GM12878 (cell line): ENCODE measurements around the gene FAM25A. TPM values are rescaled to one million over a fixed set of nuclear protein-coding genes. Genes with fewer than 3 reads are reported as not detected.

Source experiments
- ATAC-seq: fragments of 200-7000 bp; cut with Tn5 transposase; 3 replicates; pipeline ENCODE4 v1.9.1; 2020; ENCODE audit warnings: mild to moderate bottlenecking, moderate library complexity
- BruUV-seq: library from RNA; stranded (reverse); fragments of 400-500 nt; replicated peaks from 2 replicates; lab custom pipeline; 2021; lab: Mats Ljungman, UMichigan
- CTCF ChIA-PET: fragments of 300-600 bp; sonication (Branson Sonifier 250); formaldehyde crosslinking; extraction: SDS; loops from one replicate; lab custom pipeline; 2021; ENCODE audit warnings: inconsistent platforms; lab: Yijun Ruan, JAX
- POLR2A ChIA-PET: fragments of 350-600 bp; formaldehyde crosslinking; extraction: SDS; loops from one replicate; lab custom pipeline; 2021; ENCODE audit warnings: inconsistent platforms; lab: Charles Lee
- RAD21 ChIA-PET: fragments of 300-600 bp; sonication (Branson Sonifier 250); formaldehyde crosslinking; loops from one replicate; lab custom pipeline; 2023; ENCODE audit warnings: antibody characterized with exemption; ENCODE audit not compliant: unreplicated experiment; lab: Charles Lee
- SMC1A ChIA-PET: fragments of 300-600 bp; sonication (Branson Sonifier 250); formaldehyde crosslinking; loops from one replicate; lab custom pipeline; 2023; ENCODE audit not compliant: unreplicated experiment, uncharacterized antibody; lab: Charles Lee
- DNase-seq: peaks from one replicate; pipeline ENCODE4 v3.0.0-alpha.2; 2011; ENCODE audit warnings: low read depth, low spot score
- FAIRE-seq: peaks from 3 replicates; lab custom pipeline; 2011; peaks lifted over from hg19 to GRCh38; lab: Jason Lieb, UNC
- H2AFZ ChIP-seq: 2 replicates; pipeline ENCODE4 v1.6.0; 2011; ENCODE audit warnings: low read depth, low read length, control low read depth; ENCODE audit not compliant: control insufficient read depth
- H3K27ac ChIP-seq: 2 replicates; pipeline ENCODE4 v1.5.1; 2011; ENCODE audit warnings: control low read depth; ENCODE audit not compliant: control insufficient read depth, insufficient read depth
- H3K27me3 ChIP-seq, 2 experiments: replicated peaks in 1 of 2; 2 replicates each; pipeline versions ENCODE4 v1.6.0 to v1.6.1; 2011; ENCODE audit warnings: low read length in 1 of 2; ENCODE audit not compliant: control insufficient read depth in 2 of 2, insufficient read depth in 2 of 2
- H3K36me3 ChIP-seq, 2 experiments: 2 replicates each; pipeline ENCODE4 v1.5.1; 2011; ENCODE audit warnings: low read length in 1 of 2; ENCODE audit not compliant: control insufficient read depth in 2 of 2, insufficient read depth in 2 of 2
- H3K4me1 ChIP-seq: 2 replicates; pipeline ENCODE4 v1.6.1; 2011; ENCODE audit warnings: mild to moderate bottlenecking, low read length, moderate library complexity, mixed read lengths; ENCODE audit not compliant: control insufficient read depth, insufficient read depth
- H3K4me2 ChIP-seq: 2 replicates; pipeline ENCODE4 v1.6.0; 2011; ENCODE audit warnings: control low read depth; ENCODE audit not compliant: control insufficient read depth, insufficient read depth
- H3K4me3 ChIP-seq: fragments of 200-600 bp; sonication (generic); 2 replicates; pipeline ENCODE4 v1.5.1; 2016
- H3K79me2 ChIP-seq: 2 replicates; pipeline ENCODE4 v1.6.0; 2011; ENCODE audit warnings: low read length; ENCODE audit not compliant: control insufficient read depth, insufficient read depth
- H3K9ac ChIP-seq: 2 replicates; pipeline ENCODE4 v1.8.0; 2011; ENCODE audit warnings: low read length, control low read depth, mixed read lengths; ENCODE audit not compliant: control insufficient read depth, insufficient read depth
- H3K9me3 ChIP-seq: replicated peaks from 3 replicates; pipeline ENCODE4 v1.5.1; 2011; ENCODE audit warnings: mild to moderate bottlenecking, low read length; ENCODE audit not compliant: control insufficient read depth, insufficient read depth
- H4K20me1 ChIP-seq: 2 replicates; pipeline ENCODE4 v1.6.0; 2011; ENCODE audit not compliant: control insufficient read depth, insufficient read depth
- BHLHE40 ChIP-seq, 2 experiments: fragments of 450-650 bp in 1 of 2; IDR thresholded peaks; 2 replicates each; pipeline ENCODE4 v1.6.1; 2011 to 2017; ENCODE audit warnings: low read depth in 2 of 2, borderline replicate concordance in 1 of 2, improper control_type of control experiment in 1 of 2, low read length in 1 of 2, mild to moderate bottlenecking in 1 of 2
- CBX5 ChIP-seq: sonication (generic); IDR thresholded peaks from 2 replicates; pipeline ENCODE4 v1.6.1; 2016; ENCODE audit warnings: low read depth, moderate library complexity, mild to moderate bottlenecking, inconsistent platforms
- FOXK2 ChIP-seq: fragments of 450-650 bp; IDR thresholded peaks from 2 replicates; pipeline ENCODE4 v1.6.1; 2017; ENCODE audit warnings: mild to moderate bottlenecking, moderate library complexity
- MEF2A ChIP-seq: IDR thresholded peaks from 2 replicates; pipeline ENCODE4 v1.6.1; 2011; ENCODE audit warnings: low read depth, mild to moderate bottlenecking, low read length, moderate library complexity; ENCODE audit not compliant: insufficient read depth
- ZNF207 ChIP-seq: fragments of 450-650 bp; IDR thresholded peaks from 2 replicates; pipeline ENCODE4 v1.6.1; 2014; ENCODE audit warnings: antibody characterized with exemption, mild to moderate bottlenecking, borderline replicate concordance
- WGBS: methylation state at CpG from one replicate; pipeline ENCODE4 v1.1.6; 2016; ENCODE audit warnings: low lambda C conversion rate; ENCODE audit not compliant: insufficient replicate concordance, insufficient coverage; ENCODE audit errors: missing lambda C conversion rate; 5-methylcytosine and 5-hydroxymethylcytosine counted together
- in situ Hi-C: fragments of 300-500 bp; cut with MboI; formaldehyde crosslinking; loops from 9 replicates; pipeline ENCODE4 v1.14.3; 2018; ENCODE audit warnings: mixed read lengths
- intact Hi-C: fragments of 100-400 bp; cut with micrococcal nuclease; formaldehyde crosslinking; loops from one replicate; pipeline ENCODE4 v1.14.2; 2022; ENCODE audit not compliant: unreplicated experiment
- polyA plus RNA-seq, 11 experiments: library from polyadenylated mRNA; depleted of rRNA in 4 of 11; unstranded in 6 of 11; stranded (reverse) in 5 of 11; fragments of >200 nt; fragmentation: Nextera tagmentation in 4 of 11; fragmentation: Illumina TruSeq in 1 of 11; extraction: Ambion mirVana in 4 of 11; extraction: Trizol in 1 of 11; gene quantifications; 1 replicate in 1 of 11; 2 replicates in 10 of 11; pipeline versions ENCODE4 v1.2.1 to v1.2.3, GENCODE V29; 2011 to 2016; ENCODE audit warnings: inconsistent platforms in 2 of 11, missing spikeins in 2 of 11, low read depth in 1 of 11
- total RNA-seq, 4 experiments: library from RNA; depleted of rRNA in 3 of 4; stranded (reverse); fragments of >200 nt in 3 of 4; fragmentation: Illumina TruSeq in 1 of 4; extraction: Trizol in 1 of 4; gene quantifications; 2 replicates each; pipeline versions ENCODE4 v1.2.1 to v1.2.3, GENCODE V29; 2013 to 2021
- TF ChIP-seq, protein P1 (sequence below), 3 experiments: IDR thresholded peaks in 2 of 3; conservative IDR thresholded peaks in 1 of 3; 2 replicates each; pipeline ENCODE4 v1.5.1; 2011; ENCODE audit warnings: low read depth in 3 of 3, low read length in 3 of 3, mild to moderate bottlenecking in 3 of 3, control low read depth in 2 of 3, moderate library complexity in 2 of 3, inconsistent platforms in 1 of 3, mixed read lengths in 1 of 3; ENCODE audit not compliant: control insufficient read depth in 2 of 3, insufficient read depth in 1 of 3; ENCODE audit errors: extremely low read depth in 1 of 3

FAM25A gene
- total and polyA plus RNA-seq, 10 of the 15 experiments (the other 5 are each of a cell fraction or from before 2014, with no cell fraction given) = not detected

DNA sequence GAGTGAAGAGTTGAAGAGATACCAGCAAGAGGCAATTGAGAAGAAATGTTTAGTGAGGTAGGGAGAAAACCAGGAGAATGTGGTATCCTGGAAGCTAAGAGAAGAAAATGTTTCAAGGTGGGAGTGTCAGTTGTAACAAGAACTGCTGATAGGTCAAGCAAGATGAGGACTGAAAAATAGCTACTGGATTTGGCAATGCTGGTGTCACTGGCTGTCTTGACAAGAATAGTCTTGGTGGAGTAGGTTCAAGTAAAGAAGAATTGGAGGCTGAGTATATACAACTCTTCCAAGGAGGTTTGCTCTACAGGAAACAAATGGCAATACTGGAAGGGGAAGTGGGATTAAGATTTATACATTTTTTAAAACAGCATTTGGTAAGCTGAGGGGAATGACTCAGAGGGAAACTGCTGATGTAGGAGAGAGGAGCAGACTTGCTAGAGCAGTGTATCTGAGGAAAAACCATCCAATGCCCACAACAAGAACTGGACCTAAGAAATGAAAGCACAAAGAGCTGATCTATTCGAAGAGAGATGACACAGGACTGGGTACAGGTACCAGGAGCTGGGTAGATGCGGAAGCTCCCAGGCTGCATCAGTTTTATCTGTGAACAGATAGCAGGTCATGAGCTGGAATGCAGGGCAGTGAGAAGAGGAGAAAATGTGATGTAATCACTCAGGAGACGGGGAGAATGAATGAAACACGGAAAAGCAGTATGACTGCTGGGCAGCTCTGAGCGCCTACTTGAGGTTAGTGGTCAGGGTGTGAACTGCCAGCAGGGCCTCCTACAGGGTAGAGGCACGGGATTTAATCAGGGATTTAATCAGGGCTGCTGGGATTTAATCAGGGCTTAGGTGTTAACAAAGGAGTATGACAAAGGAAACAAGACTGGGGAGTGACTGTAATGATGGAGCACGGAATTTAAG is 34.5 kb downstream of the FAM25A start (continued):
- TF ChIP-seq, protein P1, sequence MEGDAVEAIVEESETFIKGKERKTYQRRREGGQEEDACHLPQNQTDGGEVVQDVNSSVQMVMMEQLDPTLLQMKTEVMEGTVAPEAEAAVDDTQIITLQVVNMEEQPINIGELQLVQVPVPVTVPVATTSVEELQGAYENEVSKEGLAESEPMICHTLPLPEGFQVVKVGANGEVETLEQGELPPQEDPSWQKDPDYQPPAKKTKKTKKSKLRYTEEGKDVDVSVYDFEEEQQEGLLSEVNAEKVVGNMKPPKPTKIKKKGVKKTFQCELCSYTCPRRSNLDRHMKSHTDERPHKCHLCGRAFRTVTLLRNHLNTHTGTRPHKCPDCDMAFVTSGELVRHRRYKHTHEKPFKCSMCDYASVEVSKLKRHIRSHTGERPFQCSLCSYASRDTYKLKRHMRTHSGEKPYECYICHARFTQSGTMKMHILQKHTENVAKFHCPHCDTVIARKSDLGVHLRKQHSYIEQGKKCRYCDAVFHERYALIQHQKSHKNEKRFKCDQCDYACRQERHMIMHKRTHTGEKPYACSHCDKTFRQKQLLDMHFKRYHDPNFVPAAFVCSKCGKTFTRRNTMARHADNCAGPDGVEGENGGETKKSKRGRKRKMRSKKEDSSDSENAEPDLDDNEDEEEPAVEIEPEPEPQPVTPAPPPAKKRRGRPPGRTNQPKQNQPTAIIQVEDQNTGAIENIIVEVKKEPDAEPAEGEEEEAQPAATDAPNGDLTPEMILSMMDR (IDR thresholded peaks at IDR 0.05 in 2 of 3, conservative IDR thresholded peaks at IDR 0.05 in 1 of 3; ENCODE audit: control insufficient read depth in 2 of 3, extremely low read depth in 1 of 3, insufficient read depth in 1 of 3, low read depth in 3 of 3, low read length in 3 of 3) = peak in 1 of 3 experiments; percentile 19; a peak in 1 of 6 replicates

DNA sequence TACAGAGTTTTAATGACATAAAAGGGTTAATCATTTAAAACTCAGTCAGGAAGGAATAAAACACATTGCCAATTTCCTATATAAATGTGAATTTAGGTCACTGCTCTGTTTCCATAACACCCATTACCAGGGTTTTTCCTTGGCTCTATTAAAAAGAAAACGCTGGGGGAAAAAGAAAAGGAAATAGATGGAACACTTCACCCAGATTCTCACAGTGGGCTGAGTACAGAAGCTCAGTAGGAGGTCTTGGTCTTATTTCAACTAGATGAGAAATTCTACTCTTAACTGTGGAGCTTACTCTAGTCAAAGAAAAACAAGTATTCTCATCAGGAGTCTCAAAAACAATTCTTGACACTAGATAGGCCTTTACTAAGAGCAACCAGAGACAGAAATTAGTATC is 38.1 kb downstream of the FAM25A start:
- H4K20me1 ChIP-seq = no peaks in the 10 kb centered on the region
- no peak for DNase-seq
- BruUV-seq = no TSS peak
- RAD21 ChIA-PET = no interaction called here
- H3K79me2 ChIP-seq = no peaks in the 10 kb centered on the region
- H3K4me3 ChIP-seq = no peak overlapping the region
- CTCF ChIA-PET = no interaction called here
- H3K9ac ChIP-seq = no peak overlapping the region
- H3K27ac ChIP-seq = no peak overlapping the region
- in situ Hi-C loops = no loop called here
- no peak for ATAC-seq
- H3K4me1 ChIP-seq = peaks cover 7% of the 10 kb centered on the region
- intact Hi-C loops = no loop called here
- TF ChIP-seq CBX5 (no peak), MEF2A (no peak), ZNF207 (no peak), BHLHE40 (IDR thresholded peaks at IDR 0.05; ENCODE audit: borderline replicate concordance in 1 of 2, low read depth in 2 of 2, low read length in 1 of 2) (no peak), FOXK2 (no peak)
- TF ChIP-seq, all 136 proteins: peak for 0
- SMC1A ChIA-PET = interaction anchor here (1.1 kb wide), 1 partner anchor 20 kb away, joined by 3 read pairs; no protein-coding TSS in a partner anchor
- FAIRE-seq = no peak
- POLR2A ChIA-PET = no interaction called here
- peaks cover 4 to 21% of the 10 kb centered on the region in 2 experiments for H3K36me3 ChIP-seq
- no peak overlapping the region for H2AFZ ChIP-seq
- no peaks in the 10 kb centered on the region for H3K27me3 ChIP-seq
- no peaks in the 10 kb centered on the region for H3K9me3 ChIP-seq
- no peak overlapping the region for H3K4me2 ChIP-seq
- 100% methylated on average over 1 of the region's 1 CpG for WGBS
